Stimulated activated CD4-positive, alpha-beta T cell treated with anti-CD3 and anti-CD28 coated beads, Interleukin-15, amount 100 ng/mL, for 24 hours (primary cell): ENCODE results near the gene TMEM140.
"Not testable (repeated sequence)": the region's sequence is repeated elsewhere in the genome, so short reads cannot be mapped to it uniquely, and the experiment has no call there.

Experiments used
- DNase-seq: peaks from one replicate; pipeline ENCODE4 v3.0.0-alpha.2; 2020

Gene TMEM140

DNA sequence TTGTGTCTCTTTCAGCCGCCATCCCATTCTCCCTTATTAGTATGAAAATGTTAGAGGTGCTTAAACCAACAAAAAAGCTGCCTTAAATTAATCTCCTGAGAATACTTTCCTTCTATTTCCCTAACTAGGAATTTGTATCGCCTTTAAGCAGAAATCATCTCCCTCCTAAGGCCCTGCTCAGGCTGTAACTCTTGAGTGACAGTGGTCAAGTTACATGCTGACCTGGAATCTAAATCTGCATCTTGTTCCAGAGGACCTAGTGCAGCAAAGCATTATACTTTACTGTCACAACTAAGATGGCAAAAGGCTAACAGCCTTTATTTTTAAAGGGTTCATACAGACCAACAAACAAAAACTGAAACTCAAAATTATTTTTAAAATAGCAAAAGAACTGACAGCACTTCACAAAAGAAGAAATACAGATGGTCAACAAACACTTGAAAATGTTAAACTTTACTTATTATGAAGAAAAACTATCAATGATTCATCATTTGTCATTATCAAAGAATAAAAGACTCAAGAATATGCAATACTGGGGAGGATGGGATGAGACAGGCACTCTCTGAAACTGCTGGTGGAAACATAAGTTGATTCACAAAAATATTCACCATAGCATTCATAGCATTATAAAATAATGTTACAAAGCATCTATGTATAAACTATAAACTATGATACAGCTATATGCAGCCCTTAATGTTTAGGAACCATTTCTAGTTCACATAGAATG lies 11.7 kb downstream of the TMEM140 start:
- DNase-seq: no peak

GRCh38 chr7:135160098-135160857 lies 12.4 kb downstream of the TMEM140 start:
- no peak for DNase-seq

DNA sequence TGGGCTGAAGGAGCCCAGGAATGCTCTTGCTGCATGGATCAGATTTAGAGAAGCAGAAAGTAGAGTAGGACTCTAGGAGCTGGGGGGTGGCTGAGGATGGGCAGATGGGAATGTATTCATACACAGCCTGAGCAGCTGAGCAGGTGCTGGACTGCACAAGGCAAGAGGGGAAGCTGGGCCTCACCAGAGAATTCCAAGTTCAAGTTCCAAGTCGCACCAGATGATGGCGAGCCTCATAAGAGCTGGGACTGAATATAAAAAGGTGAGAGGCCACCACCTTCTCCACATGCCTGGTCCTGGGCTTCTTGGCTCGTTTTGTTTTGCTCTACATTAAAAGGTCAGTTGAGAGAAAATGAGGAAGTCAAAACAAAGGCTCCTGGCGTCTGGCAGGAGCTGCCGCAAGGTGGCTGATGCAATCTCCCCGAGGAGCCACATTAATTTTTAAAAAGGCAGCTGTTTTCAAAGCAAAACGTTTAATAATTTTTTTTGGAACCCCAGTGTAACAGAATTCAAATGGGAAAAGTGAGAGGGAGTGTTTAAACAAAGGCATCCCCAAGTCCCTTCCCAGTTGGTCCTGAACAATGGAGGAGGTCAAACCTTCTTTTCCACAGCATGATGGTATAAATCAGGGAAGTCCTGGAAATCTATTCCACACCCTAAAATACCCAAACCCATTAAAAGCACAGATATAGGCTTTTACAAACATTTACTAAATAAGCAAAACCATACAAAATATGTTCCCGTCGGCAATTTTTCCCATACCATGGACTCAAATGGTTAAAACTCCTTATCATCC lies 13.2 kb downstream of the TMEM140 start:
- no peak for DNase-seq

DNA sequence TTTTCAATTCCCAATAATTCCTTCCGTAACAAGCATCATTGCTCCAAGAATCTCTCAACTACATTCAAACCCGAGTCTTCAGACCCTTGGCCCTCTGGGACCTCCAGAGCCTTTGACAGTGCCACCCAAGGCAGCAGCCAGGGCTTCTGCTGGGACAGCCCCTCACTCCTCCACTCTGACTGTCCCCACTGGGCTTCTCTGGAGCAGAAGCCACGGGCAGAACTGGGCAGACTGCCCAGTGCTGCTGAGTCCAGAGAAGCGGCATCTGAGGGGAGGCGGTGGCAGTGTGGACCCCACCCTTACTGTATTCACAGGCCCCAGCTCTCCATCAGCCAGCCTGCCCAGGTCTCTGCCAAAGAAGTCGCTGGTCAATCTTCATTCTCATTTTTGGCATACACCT lies 13.8 kb downstream of the TMEM140 start:
- no peak for DNase-seq

- no peak for DNase-seq
Measured at GRCh38 chr7:135162382-135163001, 14.6 kb downstream of the TMEM140 start.

- no peak for DNase-seq
Measured at GRCh38 chr7:135164357-135165061, 16.6 kb downstream of the TMEM140 start.

DNA sequence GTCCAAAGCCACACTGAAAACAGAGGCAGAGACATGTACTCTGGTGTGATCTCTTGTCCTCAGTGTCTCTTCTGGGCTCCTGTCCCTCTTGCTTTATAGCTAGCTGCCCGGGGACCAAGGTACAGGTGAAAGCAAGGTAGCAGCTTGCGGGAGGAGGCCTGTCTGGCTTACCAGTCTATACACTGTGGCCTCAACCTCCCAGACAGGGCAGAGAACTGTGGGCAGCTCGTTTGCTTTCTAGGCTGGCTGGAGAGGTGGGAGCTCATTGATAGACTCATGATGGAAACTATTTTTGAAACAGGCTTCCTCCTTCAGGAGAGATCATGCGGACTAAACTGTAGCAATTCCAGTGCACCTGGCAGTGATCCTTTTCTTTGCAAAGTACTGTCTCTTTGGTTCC lies 18.0 kb downstream of the TMEM140 start:
- DNase-seq: no peak

DNA sequence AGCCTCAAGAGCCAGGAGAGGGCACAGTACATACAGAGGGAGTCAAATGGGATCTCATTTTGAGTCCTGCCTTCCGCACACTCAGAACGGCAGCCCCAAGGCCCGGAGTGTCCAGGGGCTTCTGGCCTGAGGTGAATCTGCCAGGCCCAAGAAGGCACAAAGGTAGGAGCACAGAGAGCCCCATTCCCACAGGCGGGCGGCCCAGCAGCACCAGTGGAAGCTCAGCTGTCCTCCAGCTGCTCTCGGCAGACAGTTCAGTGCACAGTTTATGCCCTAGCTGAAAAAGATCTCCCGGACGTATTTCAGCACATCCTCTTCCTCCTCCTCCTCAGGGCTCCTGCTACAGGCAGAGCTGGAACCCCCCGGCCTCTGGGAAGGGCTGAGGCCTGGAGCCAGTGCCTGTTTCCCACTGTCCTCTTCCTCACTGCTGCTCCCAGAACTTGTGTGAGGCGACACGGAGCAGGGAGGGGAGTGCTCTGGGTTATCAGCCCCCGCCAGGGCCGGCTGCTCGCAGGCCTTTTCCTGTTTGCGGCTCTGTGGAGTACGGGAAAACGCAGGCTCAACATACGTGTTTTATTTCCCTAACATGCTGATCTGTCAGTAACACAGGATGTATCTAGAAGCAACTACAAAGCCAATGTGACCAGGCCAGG lies 18.6 kb downstream of the TMEM140 start:
- no peak for DNase-seq

- no peak for DNase-seq
Measured at GRCh38 chr7:135167365-135167917, 19.6 kb downstream of the TMEM140 start.

DNA sequence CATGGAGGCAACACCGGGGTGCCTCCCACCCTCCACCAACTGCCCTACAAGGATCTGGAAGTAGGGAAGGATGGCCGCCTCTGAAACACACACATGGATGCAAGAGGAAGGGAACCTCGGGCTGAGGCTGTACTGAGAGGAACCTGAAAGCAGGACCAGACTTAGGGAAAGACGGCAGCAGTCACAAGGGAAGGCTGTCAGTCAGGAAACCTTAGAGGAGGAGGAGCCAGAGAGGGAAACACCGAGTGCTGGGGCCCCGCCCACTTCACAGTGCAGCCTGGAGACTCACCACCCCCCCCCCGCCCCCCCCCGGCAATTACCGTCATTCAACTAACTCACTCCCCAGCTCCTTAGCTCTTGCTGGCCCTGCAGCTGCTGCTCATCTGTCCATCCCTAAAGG lies 20.1 kb downstream of the TMEM140 start:
- DNase-seq: peak; percentile 43

DNA sequence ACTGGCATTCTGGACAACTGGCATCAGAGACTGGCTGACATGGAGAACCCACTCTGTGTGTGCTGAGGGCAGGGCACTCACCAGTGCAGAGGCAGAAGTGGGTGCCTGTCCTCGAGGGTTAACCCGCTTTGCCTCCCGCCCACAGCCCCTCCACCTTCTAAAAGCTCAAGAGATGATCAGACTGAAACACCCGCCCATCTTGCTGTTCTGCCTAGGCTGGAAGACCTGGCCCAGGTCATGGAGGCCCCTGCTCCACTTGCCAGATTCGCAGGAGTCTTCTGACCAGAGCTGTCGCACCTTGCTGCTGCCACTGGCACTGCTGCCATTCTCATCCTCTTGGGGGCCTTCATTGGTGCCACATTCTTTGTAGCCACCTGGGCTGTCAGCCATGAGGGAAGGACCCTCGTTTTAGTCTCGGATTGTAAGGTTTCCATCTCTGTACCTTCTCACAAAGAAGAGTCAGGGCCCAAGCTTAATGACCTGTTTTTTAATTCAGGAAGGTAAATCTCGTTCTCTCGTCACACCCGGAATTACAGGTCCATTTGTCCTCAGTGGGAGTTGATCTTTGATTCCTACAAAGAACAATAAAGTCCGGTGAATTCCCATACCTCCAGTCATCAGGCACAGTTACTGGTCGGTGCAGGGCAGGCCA lies 20.7 kb downstream of the TMEM140 start:
- DNase-seq: no peak

GRCh38 chr7:135169141-135169963 lies 21.5 kb downstream of the TMEM140 start:
- DNase-seq: peak; percentile 80

- no peak for DNase-seq
Measured at GRCh38 chr7:135169964-135170273, 22.0 kb downstream of the TMEM140 start.

DNA sequence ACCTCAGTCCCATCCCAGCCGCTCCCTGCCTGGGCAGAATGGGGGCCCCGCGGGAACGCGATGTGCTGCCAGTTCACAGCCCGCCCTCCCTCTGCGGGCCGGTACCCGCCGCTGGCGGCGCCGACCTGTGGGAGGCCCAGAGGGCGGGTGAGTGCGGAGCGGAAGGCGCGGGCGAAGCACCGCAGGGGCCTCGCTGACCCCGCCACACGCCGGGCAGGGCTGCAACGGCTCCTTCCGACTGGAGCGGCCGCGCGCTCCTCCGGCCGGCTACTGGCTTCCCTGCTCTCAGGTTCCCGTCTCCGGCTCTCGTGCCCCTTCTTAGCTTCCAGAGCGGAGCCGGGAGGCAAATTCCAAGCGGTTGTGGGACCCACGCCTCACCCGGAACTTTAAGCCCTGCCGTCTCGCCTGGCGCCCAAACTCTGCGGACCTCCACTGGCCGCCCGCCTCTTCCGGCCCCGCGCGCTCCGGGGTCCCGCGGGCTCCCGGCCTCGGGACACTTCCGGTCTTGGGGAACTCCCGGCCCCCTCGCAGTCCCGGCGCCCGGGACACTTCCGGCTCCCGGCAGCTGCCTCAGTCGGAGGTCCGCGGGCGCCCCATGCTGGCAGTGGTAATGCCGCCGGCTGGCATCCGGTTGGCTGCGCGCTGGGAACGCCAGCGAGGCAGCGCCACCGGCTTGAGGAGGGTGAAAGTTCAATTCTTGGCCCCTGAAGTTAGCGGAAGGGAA lies 22.6 kb downstream of the TMEM140 start, which contains the start of gene CYREN:
TSS of gene CYREN (minus strand) at position 434 of the 724 bp plus-strand sequence. CDS start 1,785 bp downstream, outside the sequence.
- peak; percentile 97 for DNase-seq

DNA sequence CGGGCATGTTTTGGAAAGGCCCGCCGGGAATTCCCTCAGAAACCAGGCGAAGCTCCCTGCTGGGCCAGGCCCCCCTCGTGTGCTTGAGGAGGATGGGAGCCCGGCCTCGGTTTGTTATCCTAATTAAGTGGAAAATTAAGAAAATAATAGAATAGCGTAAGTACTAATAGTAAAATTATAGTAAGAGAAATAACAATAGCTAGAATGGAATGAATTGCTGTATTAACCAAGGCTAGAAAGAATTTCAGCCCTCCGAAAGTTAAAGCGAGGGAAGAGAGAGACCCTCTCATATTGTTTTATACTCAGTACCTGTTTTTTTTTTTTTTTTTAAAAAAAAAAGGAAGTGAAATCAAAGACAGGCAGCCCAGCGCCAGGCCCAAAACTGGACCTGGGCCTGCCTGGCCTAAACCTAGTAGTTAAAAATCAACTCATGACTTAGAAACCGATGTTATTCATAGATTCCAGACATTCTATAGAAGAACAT lies 23.2 kb downstream of the TMEM140 start:
- not testable (repeated sequence) for DNase-seq

DNA sequence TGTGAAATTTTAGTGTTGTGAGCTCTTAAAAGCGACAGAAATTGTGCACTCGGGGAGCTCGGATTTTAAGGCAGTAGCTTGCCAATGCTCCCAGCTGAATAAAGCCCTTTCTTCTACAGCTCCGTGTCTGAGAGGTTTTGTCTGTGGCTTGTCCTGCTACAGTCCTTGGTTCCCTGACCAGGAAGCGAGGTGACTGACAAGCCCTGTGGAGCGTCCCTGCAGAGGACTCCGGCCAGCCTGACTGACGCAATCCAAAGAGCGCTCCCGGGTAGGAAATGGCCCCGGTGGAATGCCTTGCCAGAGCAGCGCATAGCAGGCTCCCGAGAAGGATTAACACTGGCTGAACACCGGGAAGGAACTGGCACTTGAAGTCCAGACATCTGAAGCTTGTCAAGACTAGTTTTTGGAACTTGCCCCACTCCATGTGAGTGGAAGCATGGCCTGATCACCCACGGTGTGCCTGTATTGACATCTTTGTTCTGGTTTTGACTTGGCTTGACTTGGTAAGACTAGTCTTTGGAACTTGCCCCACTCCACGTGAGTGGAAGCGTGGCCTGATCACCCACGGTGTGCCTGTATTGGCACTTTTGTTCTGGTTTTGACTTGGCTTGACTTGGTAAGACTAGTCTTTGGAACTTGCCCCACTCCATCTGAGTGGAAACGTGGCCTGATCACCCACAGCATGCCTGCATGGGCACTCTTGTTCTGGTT lies 23.9 kb downstream of the TMEM140 start:
- DNase-seq: not testable (repeated sequence)

DNA sequence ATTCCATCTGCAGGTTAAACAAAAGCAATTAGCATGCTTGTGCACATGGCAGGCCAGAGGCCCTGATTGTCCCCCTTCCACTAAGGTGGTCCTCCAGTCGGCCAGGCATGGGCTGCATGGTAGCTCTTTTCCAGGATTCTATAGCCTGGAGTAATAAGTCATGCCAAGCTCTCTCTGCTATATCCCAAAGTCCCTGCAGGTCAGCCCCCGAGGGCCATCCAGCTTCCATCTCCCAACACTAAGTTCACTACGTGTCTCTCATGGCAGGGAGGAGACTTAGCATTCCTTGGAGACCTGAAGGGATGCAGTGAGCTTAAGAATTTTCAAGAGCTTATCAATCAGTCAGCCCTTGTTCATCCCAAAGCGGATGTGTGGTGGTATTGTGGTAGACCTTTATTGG lies 26.0 kb downstream of the TMEM140 start:
- DNase-seq: not testable (repeated sequence)

DNA sequence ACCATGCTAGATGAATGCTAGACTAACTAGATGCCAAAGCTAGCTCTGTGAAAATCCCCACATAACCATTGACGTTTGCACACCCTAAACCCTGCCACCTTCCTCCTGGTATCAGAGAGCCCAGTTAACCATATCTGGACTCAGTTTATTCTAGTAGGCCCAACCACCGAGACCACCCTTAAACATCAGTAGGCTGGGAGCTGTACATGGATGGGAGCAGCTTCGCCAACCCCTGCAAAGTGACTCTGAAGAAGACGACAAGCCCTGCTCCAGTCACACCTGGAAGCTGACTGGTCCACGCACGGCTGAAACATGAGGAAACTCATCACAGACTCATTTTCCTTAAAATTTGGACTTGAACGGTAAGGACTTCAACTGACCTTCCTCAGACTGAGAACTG lies 27.1 kb downstream of the TMEM140 start:
- no peak for DNase-seq

GRCh38 chr7:135175931-135176330 lies 28.1 kb downstream of the TMEM140 start:
- DNase-seq: no peak
